Fibroblast of upper back skin (primary cell): ENCODE results near the gene TNFRSF1A.
"Not testable (repeated sequence)": the region's sequence is repeated elsewhere in the genome, so short reads cannot be mapped to it uniquely, and the experiment has no call there.

Experiments
- DNase-seq: peaks from one replicate; pipeline ENCODE4 v3.0.0-alpha.2; 2013

TNFRSF1A gene

GRCh38 chr12:6295094-6295811, 46.6 kb downstream of the TNFRSF1A start:
- peak; percentile 49 for DNase-seq

GRCh38 chr12:6294156-6295093, 47.5 kb downstream of the TNFRSF1A start:
- DNase-seq = no peak

- DNase-seq = peak; percentile 44
These were observed 49.3 kb downstream of the TNFRSF1A start for GRCh38 chr12:6292606-6293005.

- DNase-seq = not testable (repeated sequence)
These were observed 52.0 kb downstream of the TNFRSF1A start for GRCh38 chr12:6289906-6290305.

- not testable (repeated sequence) for DNase-seq
These were observed 52.8 kb downstream of the TNFRSF1A start for GRCh38 chr12:6289081-6289480.

GRCh38 chr12:6288235-6288634, 53.6 kb downstream of the TNFRSF1A start:
- DNase-seq = peak; percentile 85

GRCh38 chr12:6285532-6286306, 56.2 kb downstream of the TNFRSF1A start:
- DNase-seq = no peak

- peak; percentile 77 for DNase-seq
These were observed 56.8 kb downstream of the TNFRSF1A start for GRCh38 chr12:6285063-6285477.

- no peak for DNase-seq
These were observed 57.6 kb downstream of the TNFRSF1A start for GRCh38 chr12:6284273-6284672.

- DNase-seq = no peak
These were observed 59.4 kb downstream of the TNFRSF1A start for GRCh38 chr12:6282453-6282840.

- DNase-seq = peak; percentile 54
These were observed 60.6 kb downstream of the TNFRSF1A start for GRCh38 chr12:6281081-6281809.

GRCh38 chr12:6280672-6281071, 61.2 kb downstream of the TNFRSF1A start:
- DNase-seq = no peak

- DNase-seq = peak; percentile 93
These were observed 61.8 kb downstream of the TNFRSF1A start for GRCh38 chr12:6280053-6280469.

- no peak for DNase-seq
These were observed 62.2 kb downstream of the TNFRSF1A start for GRCh38 chr12:6279631-6280030.

GRCh38 chr12:6279256-6279628, 62.6 kb downstream of the TNFRSF1A start:
- DNase-seq = no peak
